Ascending aorta (tissue), 2 donors: ENCODE data around the gene INTS7. TPM values are rescaled to one million over a fixed set of nuclear protein-coding genes. Genes with fewer than 3 reads are reported as not detected.

Experiments used
- DNase-seq, 2 donors: peaks; one replicate each; pipeline ENCODE4 v3.0.0-alpha.2; 2019; ENCODE audit warnings: low spot score in 2 of 2
- H3K27ac ChIP-seq, 2 donors: fragments of 200-600 bp; sonication (generic); one replicate each; pipeline ENCODE4 v1.5.1; 2016 to 2017; ENCODE audit warnings: mild to moderate bottlenecking in 1 of 2
- H3K27me3 ChIP-seq: fragments of 200-600 bp; sonication (generic); one replicate; pipeline ENCODE4 v1.5.1; 2017
- H3K36me3 ChIP-seq, 2 donors: fragments of 200-600 bp; sonication (generic); one replicate each; pipeline ENCODE4 v1.5.1; 2016
- H3K4me1 ChIP-seq, 2 donors: fragments of 200-600 bp; sonication (generic); one replicate each; pipeline ENCODE4 v1.5.1; 2016 to 2017; ENCODE audit warnings: mild to moderate bottlenecking in 1 of 2
- H3K4me3 ChIP-seq, 2 donors: fragments of 200-600 bp; sonication (generic); one replicate each; pipeline ENCODE4 v1.5.1; 2016 to 2017; ENCODE audit warnings: mild to moderate bottlenecking in 1 of 2
- H3K9me3 ChIP-seq, 2 donors: fragments of 200-600 bp; sonication (generic); one replicate each; pipeline ENCODE4 v1.5.1; 2016
- CTCF ChIP-seq, 3 experiments: fragments of 200-600 bp in 2 of 3; fragments of 450-650 bp in 1 of 3; sonication (generic) in 2 of 3; IDR thresholded peaks; one replicate each; pipeline ENCODE4 v1.5.1; 2016 to 2019; ENCODE audit warnings: antibody characterized with exemption in 3 of 3, mild to moderate bottlenecking in 1 of 3, moderate library complexity in 1 of 3
- intact Hi-C: fragments of 100-400 bp; cut with DNase I; formaldehyde crosslinking; loops from one replicate; pipeline ENCODE4 v1.15.1; 2023
- total RNA-seq: library from RNA; depleted of rRNA; stranded (reverse); fragments of >200 nt; gene quantifications from one replicate; pipeline ENCODE4 v1.1.0, GENCODE V29; 2016

The INTS7 gene
- total RNA-seq, 1 donor from 2014 or later, result 10.5 TPM

DNA sequence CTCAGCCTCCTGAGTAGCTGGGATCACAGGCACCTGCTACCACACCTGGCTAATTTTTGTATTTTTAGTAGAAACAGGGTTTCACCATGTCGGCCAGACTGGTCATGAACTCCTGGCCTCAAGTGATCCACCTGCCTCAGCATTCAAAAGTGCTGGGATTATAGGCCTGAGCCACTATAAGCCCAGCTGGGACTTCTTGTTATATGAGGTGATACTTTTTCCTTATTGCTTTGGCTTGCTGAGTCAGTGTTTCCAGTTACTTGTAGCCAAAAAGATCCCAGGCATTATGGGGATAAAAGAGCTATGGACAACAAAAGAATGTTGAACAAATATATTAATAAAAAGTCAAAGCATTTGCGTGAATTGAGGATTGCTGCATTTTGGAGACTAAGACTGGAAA lies 134.9 kb downstream of the INTS7 start:
- no peaks in the 10 kb centered on the region for H3K9me3 ChIP-seq
- no peak for DNase-seq
- no peaks in the 10 kb centered on the region for H3K4me1 ChIP-seq
- TF ChIP-seq CTCF (IDR thresholded peaks at IDR 0.05), result no peak
- no peak overlapping the region for H3K27ac ChIP-seq
- H3K27me3 ChIP-seq, result no peaks in the 10 kb centered on the region
- intact Hi-C loops, result no loop called here
- no peak overlapping the region for H3K4me3 ChIP-seq
- H3K36me3 ChIP-seq, result no peaks in the 10 kb centered on the region

DNA sequence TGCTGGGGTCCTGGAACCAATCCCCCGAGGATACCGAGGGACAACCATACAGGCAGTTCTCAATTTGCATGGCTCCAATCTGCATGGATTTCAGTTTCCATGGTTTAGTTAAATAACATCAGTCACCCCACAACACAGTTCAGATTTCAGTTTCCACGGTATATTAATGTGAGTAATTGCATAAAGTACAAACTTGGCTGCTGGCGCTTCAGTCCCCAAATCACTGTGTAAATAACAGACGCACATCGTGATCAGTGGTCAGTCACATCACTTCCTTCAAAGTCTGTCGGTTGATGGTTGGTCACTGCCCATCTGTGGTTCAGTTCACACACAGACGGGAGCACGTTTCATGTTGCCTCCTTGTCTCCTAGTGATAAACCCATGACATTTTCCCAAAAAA lies 138.4 kb downstream of the INTS7 start:
- Histone ChIP-seq H3K4me1 (no peaks in the 10 kb centered on the region), H3K27ac (no peak overlapping the region), H3K4me3 (no peak overlapping the region), H3K36me3 (no peaks in the 10 kb centered on the region), H3K9me3 (no peaks in the 10 kb centered on the region), H3K27me3 (no peaks in the 10 kb centered on the region)
- no peak for DNase-seq
- TF ChIP-seq CTCF (IDR thresholded peaks at IDR 0.05), result no peak
- intact Hi-C loops, result no loop called here

DNA sequence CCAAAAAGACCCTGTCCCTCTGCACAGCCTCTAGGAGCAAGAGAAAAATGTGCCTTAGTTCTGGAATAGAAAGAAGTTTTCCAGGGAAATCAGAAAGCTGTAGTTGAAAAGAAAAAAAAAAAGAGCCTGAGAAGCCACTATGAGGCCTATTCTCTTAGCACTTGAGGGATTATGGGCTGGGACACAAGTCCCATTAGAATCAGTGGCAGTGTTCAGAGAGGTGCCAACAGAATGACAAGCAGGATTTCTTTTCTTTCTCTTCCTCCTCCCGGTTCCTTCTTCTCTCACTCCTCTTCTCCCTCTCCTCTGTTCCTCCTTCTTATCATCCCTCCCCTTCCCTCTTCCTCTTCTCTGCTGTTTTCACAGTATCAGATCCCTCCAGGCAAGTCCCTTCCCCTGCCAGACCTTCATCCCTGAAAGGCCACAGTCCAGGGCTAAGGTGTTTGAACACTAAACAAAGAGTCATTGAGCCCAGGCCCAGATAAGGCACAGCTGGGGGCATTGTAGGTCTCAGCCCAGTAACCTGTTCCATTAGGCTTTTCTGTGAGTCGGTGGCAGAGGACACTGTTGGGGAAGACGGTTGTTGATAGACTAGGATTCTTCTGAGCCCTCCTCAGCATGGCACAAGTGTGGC lies 140.1 kb downstream of the INTS7 start:
- intact Hi-C loops, result no loop called here
- TF ChIP-seq CTCF (IDR thresholded peaks at IDR 0.05), result no peak
- no peak for DNase-seq

DNA sequence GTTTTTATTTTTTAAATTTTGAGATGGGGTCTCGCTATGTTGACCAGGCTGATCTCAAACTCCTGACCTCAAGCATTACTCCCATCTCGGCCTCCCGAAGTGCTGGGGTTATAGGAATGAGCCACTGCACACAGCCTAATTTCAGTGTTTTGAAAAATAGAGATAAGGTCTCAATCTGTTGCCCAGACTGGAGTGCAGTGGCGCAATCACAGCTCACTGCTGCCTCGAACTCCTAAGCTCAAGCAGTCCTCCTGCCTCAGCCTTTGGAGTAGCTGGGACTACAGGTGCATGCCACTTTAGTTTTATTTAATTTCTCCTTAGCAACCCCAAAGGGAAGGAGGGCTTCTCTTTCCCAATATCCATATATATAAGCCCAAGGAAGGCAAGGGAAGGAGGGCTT lies 141.0 kb downstream of the INTS7 start:
- Histone ChIP-seq H3K27me3 (no peaks in the 10 kb centered on the region), H3K9me3 (no peaks in the 10 kb centered on the region), H3K36me3 (no peaks in the 10 kb centered on the region), H3K4me1 (no peaks in the 10 kb centered on the region), H3K4me3 (no peak overlapping the region), H3K27ac (no peak overlapping the region)
- TF ChIP-seq CTCF (IDR thresholded peaks at IDR 0.05), result no peak
- intact Hi-C loops, result no loop called here
- no peak for DNase-seq

More for the DNA sequence above, 140.1 kb downstream of the INTS7 start:
- Histone ChIP-seq H3K4me3 (no peak overlapping the region), H3K36me3 (no peaks in the 10 kb centered on the region), H3K9me3 (no peaks in the 10 kb centered on the region), H3K27ac (no peak overlapping the region), H3K27me3 (no peaks in the 10 kb centered on the region), H3K4me1 (no peaks in the 10 kb centered on the region)

DNA sequence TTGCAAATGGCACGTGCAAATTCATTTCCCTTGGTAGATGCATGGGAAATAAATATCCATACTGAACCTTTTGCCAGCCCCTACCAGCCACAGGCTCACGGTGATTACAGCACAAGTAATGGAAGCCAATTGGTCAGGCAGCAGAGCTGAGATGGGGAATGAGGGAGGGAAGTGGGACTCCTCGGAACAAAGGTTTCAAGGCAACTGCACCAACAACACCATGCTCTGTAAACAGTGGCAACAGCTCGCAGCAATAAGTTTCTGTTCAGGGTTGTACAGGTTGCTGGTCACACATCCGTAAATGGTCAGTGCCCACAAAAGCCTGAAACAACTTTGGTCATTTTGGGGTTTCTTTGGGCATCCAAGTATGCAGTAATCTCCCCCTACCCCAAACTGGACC lies 142.1 kb downstream of the INTS7 start:
- no peak for DNase-seq
- Histone ChIP-seq H3K27me3 (no peaks in the 10 kb centered on the region), H3K4me1 (no peaks in the 10 kb centered on the region), H3K36me3 (no peaks in the 10 kb centered on the region), H3K27ac (no peak overlapping the region), H3K9me3 (no peaks in the 10 kb centered on the region), H3K4me3 (no peak overlapping the region)
- intact Hi-C loops, result no loop called here
- TF ChIP-seq CTCF (IDR thresholded peaks at IDR 0.05), result no peak

GRCh38 chr1:211892577-211892976 lies 142.8 kb downstream of the INTS7 start:
- no peak overlapping the region for H3K4me3 ChIP-seq
- intact Hi-C loops, result no loop called here
- H3K27ac ChIP-seq, result no peak overlapping the region
- H3K4me1 ChIP-seq, result no peaks in the 10 kb centered on the region
- H3K27me3 ChIP-seq, result no peaks in the 10 kb centered on the region
- no peaks in the 10 kb centered on the region for H3K36me3 ChIP-seq
- no peaks in the 10 kb centered on the region for H3K9me3 ChIP-seq
- no peak for DNase-seq
- TF ChIP-seq CTCF (IDR thresholded peaks at IDR 0.05), result no peak
